ENCODE results near the gene SHB. TPM values are rescaled to one million over a fixed set of nuclear protein-coding genes. Genes with fewer than 3 reads are reported as not detected.

SHB gene
- total RNA-seq, 1 experiment from 2014 or later = 7.6 TPM

- no TSS peak for BruUV-seq (replicated peaks)
Measured at GRCh38 chr9:37975639-37976038, 93.4 kb downstream of the SHB start.

GRCh38 chr9:37974506-37975173 lies 94.4 kb downstream of the SHB start:
- no peak for DNase-seq
- no peak for TF ChIP-seq CTCF (IDR thresholded peaks at IDR 0.05; ENCODE audit: unreplicated experiment)
- Mint-ChIP-seq H3K4me3 (ENCODE audit: low read depth, unreplicated experiment) (no peak overlapping the region), H3K4me1 (ENCODE audit: low read depth, unreplicated experiment) (peaks cover 9% of the 10 kb centered on the region), H3K9me3 (ENCODE audit: low read depth, unreplicated experiment) (no peaks in the 10 kb centered on the region), H3K27ac (ENCODE audit: unreplicated experiment) (no peak overlapping the region), H3K36me3 (ENCODE audit: insufficient read depth, unreplicated experiment) (peaks cover 13% of the 10 kb centered on the region), H3K27me3 (ENCODE audit: unreplicated experiment) (no peaks in the 10 kb centered on the region)
- intact Hi-C loops (cut with micrococcal nuclease; ENCODE audit: unreplicated experiment) = no loop called here
- CTCF ChIA-PET = no interaction called here
- no TSS peak for BruUV-seq (replicated peaks)

More at GRCh38 chr9:37975639-37976038, 93.4 kb downstream of the SHB start:
- no peak for TF ChIP-seq CTCF (IDR thresholded peaks at IDR 0.05; ENCODE audit: unreplicated experiment)
- Mint-ChIP-seq H3K36me3 (ENCODE audit: insufficient read depth, unreplicated experiment) (peaks cover 13% of the 10 kb centered on the region), H3K9me3 (ENCODE audit: low read depth, unreplicated experiment) (no peaks in the 10 kb centered on the region), H3K27me3 (ENCODE audit: unreplicated experiment) (no peaks in the 10 kb centered on the region), H3K4me3 (ENCODE audit: low read depth, unreplicated experiment) (no peak overlapping the region), H3K4me1 (ENCODE audit: low read depth, unreplicated experiment) (peaks cover 9% of the 10 kb centered on the region), H3K27ac (ENCODE audit: unreplicated experiment) (no peak overlapping the region)
- intact Hi-C loops (cut with micrococcal nuclease; ENCODE audit: unreplicated experiment) = no loop called here
- CTCF ChIA-PET = no interaction called here
- no peak for DNase-seq

GRCh38 chr9:37972351-37972848 lies 96.6 kb downstream of the SHB start:
- DNase-seq = no peak
- H3K27ac Mint-ChIP-seq (ENCODE audit: unreplicated experiment) = no peak overlapping the region
- intact Hi-C loops (cut with micrococcal nuclease; ENCODE audit: unreplicated experiment) = no loop called here
- H3K36me3 Mint-ChIP-seq (ENCODE audit: insufficient read depth, unreplicated experiment) = peaks cover 8% of the 10 kb centered on the region
- peaks cover 17% of the 10 kb centered on the region for H3K4me1 Mint-ChIP-seq (ENCODE audit: low read depth, unreplicated experiment)
- H3K27me3 Mint-ChIP-seq (ENCODE audit: unreplicated experiment) = no peaks in the 10 kb centered on the region
- no peak overlapping the region for H3K4me3 Mint-ChIP-seq (ENCODE audit: low read depth, unreplicated experiment)
- no peaks in the 10 kb centered on the region for H3K9me3 Mint-ChIP-seq (ENCODE audit: low read depth, unreplicated experiment)
- no peak for TF ChIP-seq CTCF (IDR thresholded peaks at IDR 0.05; ENCODE audit: unreplicated experiment)
- no TSS peak for BruUV-seq (replicated peaks)
- CTCF ChIA-PET = no interaction called here

GRCh38 chr9:37971691-37972090 lies 97.3 kb downstream of the SHB start:
- no peaks in the 10 kb centered on the region for H3K27me3 Mint-ChIP-seq (ENCODE audit: unreplicated experiment)
- no peaks in the 10 kb centered on the region for H3K9me3 Mint-ChIP-seq (ENCODE audit: low read depth, unreplicated experiment)
- CTCF ChIA-PET = no interaction called here
- DNase-seq = no peak
- H3K27ac Mint-ChIP-seq (ENCODE audit: unreplicated experiment) = no peak overlapping the region
- peaks cover 20% of the 10 kb centered on the region for H3K4me1 Mint-ChIP-seq (ENCODE audit: low read depth, unreplicated experiment)
- intact Hi-C loops (cut with micrococcal nuclease; ENCODE audit: unreplicated experiment) = no loop called here
- peaks cover 10% of the 10 kb centered on the region for H3K36me3 Mint-ChIP-seq (ENCODE audit: insufficient read depth, unreplicated experiment)
- no peak for TF ChIP-seq CTCF (IDR thresholded peaks at IDR 0.05; ENCODE audit: unreplicated experiment)
- H3K4me3 Mint-ChIP-seq (ENCODE audit: low read depth, unreplicated experiment) = no peak overlapping the region
- no TSS peak for BruUV-seq (replicated peaks)
